NT2/D1 (cell line): ENCODE measurements around the gene ANKZF1.
"Not testable (repeated sequence)": the region's sequence is repeated elsewhere in the genome, so short reads cannot be mapped to it uniquely, and the experiment has no call there.

Experiments used
- DNase-seq: peaks from one replicate; pipeline ENCODE4 v3.0.0-alpha.2; 2011; ENCODE audit warnings: low read depth, low spot score
- H3K27me3 ChIP-seq: 2 replicates; pipeline ENCODE4 v1.6.0; 2011; ENCODE audit warnings: mild to moderate bottlenecking; ENCODE audit not compliant: insufficient read length, insufficient read depth
- H3K36me3 ChIP-seq: 2 replicates; pipeline ENCODE4 v1.6.1; 2011; ENCODE audit warnings: mild to moderate bottlenecking, low read length, mixed read lengths; ENCODE audit not compliant: insufficient read depth, insufficient read length
- H3K4me1 ChIP-seq: 2 replicates; pipeline ENCODE4 v1.5.1; 2011; ENCODE audit not compliant: insufficient read depth, insufficient read length
- H3K4me3 ChIP-seq: 2 replicates; pipeline ENCODE4 v1.5.1; 2011; ENCODE audit warnings: low read depth; ENCODE audit not compliant: insufficient read length
- H3K9ac ChIP-seq: 2 replicates; pipeline ENCODE4 v1.6.0; 2011; ENCODE audit warnings: low read depth; ENCODE audit not compliant: insufficient read length
- H3K9me3 ChIP-seq: 2 replicates; pipeline ENCODE4 v1.5.1; 2011; ENCODE audit warnings: mild to moderate bottlenecking, low read length; ENCODE audit not compliant: insufficient read depth
- SUZ12 ChIP-seq: IDR thresholded peaks from 2 replicates; pipeline ENCODE4 v1.6.1; 2011; ENCODE audit not compliant: insufficient read length, insufficient read depth; ENCODE audit errors: extremely low read depth
- YY1 ChIP-seq: IDR thresholded peaks from 2 replicates; pipeline ENCODE4 v1.6.1; 2011; ENCODE audit not compliant: insufficient read length, insufficient read depth
- ZNF274 ChIP-seq: IDR thresholded peaks from 2 replicates; pipeline ENCODE4 v1.6.1; 2011; ENCODE audit warnings: mild to moderate bottlenecking, low read depth, low read length

The ANKZF1 gene

DNA sequence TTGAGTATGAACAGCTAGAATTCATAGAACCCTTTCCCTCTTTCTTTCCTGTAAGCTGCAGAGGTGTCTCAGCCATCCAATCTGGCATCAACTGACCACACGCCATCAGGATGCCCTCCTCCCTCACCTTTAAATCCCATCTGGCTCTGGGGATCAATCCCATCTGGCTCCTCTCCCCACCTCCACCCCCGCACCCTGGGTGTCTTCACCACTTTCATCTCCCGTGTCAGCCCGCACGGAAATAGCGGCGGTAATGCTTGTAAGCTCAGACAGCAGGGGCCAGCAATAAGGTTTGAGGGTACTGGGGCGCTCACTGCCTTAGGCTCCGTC lies 22.9 kb downstream of the ANKZF1 start:
- Histone ChIP-seq H3K9ac (peak overlapping the region; percentile 72), H3K27me3 (peaks cover 55% of the 10 kb centered on the region), H3K36me3 (peaks cover 39% of the 10 kb centered on the region), H3K4me3 (peak overlapping the region; percentile 53), H3K9me3 (no peaks in the 10 kb centered on the region), H3K4me1 (peaks cover 25% of the 10 kb centered on the region)
- DNase-seq: no peak
- TF ChIP-seq YY1 (no peak), SUZ12 (no peak), ZNF274 (no peak)

GRCh38 chr2:219252900-219253752 lies 23.5 kb downstream of the ANKZF1 start, which contains the start of gene TUBA4B:
TUBA4B (plus strand) TSS chr2:219253243; CDS start chr2:219253408, 165 bp downstream.
- peaks cover 25% of the 10 kb centered on the region for H3K4me1 ChIP-seq
- no peak for TF ChIP-seq YY1
- TF ChIP-seq SUZ12: no peak
- TF ChIP-seq ZNF274: no peak
- peaks cover 34% of the 10 kb centered on the region for H3K36me3 ChIP-seq
- peak within 1 kb of the TSS; percentile 72 for H3K9ac ChIP-seq
- peak within 1 kb of the TSS; percentile 53 for H3K4me3 ChIP-seq
- peaks cover 55% of the 10 kb centered on the region for H3K27me3 ChIP-seq
- H3K9me3 ChIP-seq: no peaks in the 10 kb centered on the region
- DNase-seq: no peak

- no peak for DNase-seq
- H3K4me3 ChIP-seq: peak within 1 kb of the TSS; percentile 53
- peaks cover 55% of the 10 kb centered on the region for H3K27me3 ChIP-seq
- peaks cover 23% of the 10 kb centered on the region for H3K4me1 ChIP-seq
- H3K9ac ChIP-seq: peak within 1 kb of the TSS; percentile 72
- peaks cover 25% of the 10 kb centered on the region for H3K36me3 ChIP-seq
- H3K9me3 ChIP-seq: no peaks in the 10 kb centered on the region
- no peak for TF ChIP-seq YY1
- TF ChIP-seq ZNF274: no peak
- peak; percentile 84 for TF ChIP-seq SUZ12
Observed at GRCh38 chr2:219253753-219254589, 24.4 kb downstream of the ANKZF1 start, which contains the start of gene TUBA4A. TUBA4A (minus strand) TSS chr2:219253918; CDS start chr2:219253858, 60 bp downstream.

DNA sequence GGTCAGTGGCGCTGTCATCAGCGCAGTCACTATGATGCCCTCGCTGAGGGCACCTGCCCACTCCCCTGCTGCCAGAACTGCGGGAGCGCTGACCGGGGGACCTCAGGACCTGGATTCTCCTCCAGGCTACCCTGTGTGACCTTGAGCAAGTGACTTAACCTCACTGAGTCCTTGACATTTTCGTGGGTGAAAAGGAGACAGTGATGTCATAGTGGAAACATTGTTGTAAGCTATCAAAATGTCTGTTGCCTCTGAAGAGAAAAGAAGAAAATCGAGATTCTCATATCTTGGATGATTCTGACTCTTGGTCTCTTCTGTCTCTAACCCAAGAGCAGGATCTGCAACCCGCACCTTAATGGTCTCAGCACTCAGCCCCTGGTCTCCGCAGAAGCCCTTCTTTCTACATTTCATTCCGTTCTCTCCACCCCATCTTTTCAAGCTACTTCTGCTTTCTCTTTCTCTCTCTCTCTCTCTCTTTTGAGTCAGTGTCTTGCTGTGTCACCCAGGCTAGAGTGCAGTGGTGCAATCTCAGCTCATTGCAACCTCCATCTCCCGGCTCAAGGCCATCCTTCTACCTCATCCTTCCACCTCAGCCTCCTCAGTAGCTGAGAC lies 25.1 kb downstream of the ANKZF1 start:
- Histone ChIP-seq H3K9ac (no peak overlapping the region), H3K4me1 (peaks cover 17% of the 10 kb centered on the region), H3K36me3 (peaks cover 18% of the 10 kb centered on the region), H3K9me3 (no peaks in the 10 kb centered on the region), H3K27me3 (peaks cover 57% of the 10 kb centered on the region), H3K4me3 (peak overlapping the region; percentile 53)
- no peak for DNase-seq
- TF ChIP-seq YY1: no peak
- TF ChIP-seq SUZ12: no peak
- TF ChIP-seq ZNF274: no peak

GRCh38 chr2:219258942-219259341 lies 29.3 kb downstream of the ANKZF1 start:
- H3K9ac ChIP-seq, H3K4me3 ChIP-seq, H3K4me1 ChIP-seq, H3K9me3 ChIP-seq, H3K36me3 ChIP-seq, DNase-seq: not testable (repeated sequence)
- H3K27me3 ChIP-seq: peaks cover 32% of the 10 kb centered on the region

DNA sequence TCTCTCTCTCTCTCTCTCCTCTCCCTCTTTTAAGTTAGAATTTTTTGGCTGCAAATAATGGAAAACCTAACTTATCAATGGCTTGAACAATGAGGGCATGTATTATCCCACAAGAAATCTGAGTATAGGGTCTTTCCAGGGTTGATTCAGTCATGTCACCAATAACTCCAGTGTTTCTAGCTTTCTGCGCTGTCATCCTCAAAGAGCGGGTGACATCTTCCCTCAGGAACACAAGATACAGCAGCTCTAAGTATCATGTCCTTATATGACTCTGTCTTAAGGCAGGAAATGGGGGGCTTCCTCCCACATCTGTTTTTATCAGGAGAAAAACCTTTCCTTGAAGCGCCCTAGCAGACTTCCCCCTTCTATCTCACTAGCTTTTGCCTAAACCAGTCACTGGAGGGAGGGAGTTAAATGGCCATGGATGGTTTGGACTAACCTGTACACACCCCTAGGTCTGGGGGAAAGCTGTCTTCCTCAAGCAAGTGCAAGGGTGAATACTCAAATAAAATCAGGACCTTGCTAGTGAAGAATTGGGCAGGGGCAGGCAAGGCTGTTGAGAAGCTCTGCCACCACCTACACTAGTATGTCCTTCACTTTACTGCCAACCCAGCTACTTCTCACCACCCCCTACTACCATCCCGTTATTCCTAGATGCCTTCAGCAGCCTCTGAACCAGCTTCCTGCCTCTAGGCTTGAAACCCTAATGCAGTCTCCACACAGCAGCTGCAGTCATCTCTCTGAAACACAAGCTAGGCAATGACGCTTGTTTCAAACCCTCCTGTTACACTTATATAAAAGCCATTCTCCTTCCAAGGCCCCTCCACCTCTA lies 31.6 kb downstream of the ANKZF1 start:
- Histone ChIP-seq H3K4me1 (peaks cover 3% of the 10 kb centered on the region), H3K27me3 (peaks cover 9% of the 10 kb centered on the region), H3K36me3 (no peaks in the 10 kb centered on the region), H3K4me3 (no peak overlapping the region), H3K9me3 (no peaks in the 10 kb centered on the region), H3K9ac (no peak overlapping the region)
- TF ChIP-seq SUZ12: no peak
- no peak for TF ChIP-seq ZNF274
- no peak for TF ChIP-seq YY1
- DNase-seq: no peak

- Histone ChIP-seq H3K9ac (no peak overlapping the region), H3K36me3 (no peaks in the 10 kb centered on the region), H3K4me3 (no peak overlapping the region), H3K4me1 (peaks cover 3% of the 10 kb centered on the region), H3K27me3 (no peaks in the 10 kb centered on the region), H3K9me3 (no peaks in the 10 kb centered on the region)
- TF ChIP-seq SUZ12 (no peak), YY1 (no peak), ZNF274 (no peak)
- no peak for DNase-seq
Observed at GRCh38 chr2:219266232-219266631, 36.6 kb downstream of the ANKZF1 start.
